ENCODE data around the gene EPB41L3.

Gene EPB41L3

DNA sequence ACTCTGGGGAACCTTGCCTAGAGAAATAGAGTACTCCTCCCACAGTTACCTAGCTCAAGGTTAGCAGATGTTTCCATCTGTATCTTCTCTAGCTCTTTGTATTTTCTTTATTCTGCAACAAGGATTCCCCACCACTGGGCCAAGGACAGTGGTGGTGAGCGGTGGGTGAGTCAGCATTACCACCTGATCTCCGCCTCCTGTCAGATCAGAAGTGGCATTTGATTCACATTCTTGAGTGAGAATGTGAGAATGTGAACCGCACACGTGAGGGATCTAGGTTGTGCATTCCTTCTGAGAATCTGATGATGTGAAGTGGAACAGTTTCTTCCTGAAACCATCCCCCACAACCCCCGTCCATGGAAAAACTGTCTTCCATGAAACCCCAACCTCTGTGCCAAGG, 9.0 kb downstream of the EPB41L3 start:
- no peak overlapping the region for H3K4me3 ChIP-seq (replicated peaks in 1 of 2; ENCODE audit: low read depth in 2 of 2, low read length in 2 of 2)
- TF ChIP-seq, protein P1, sequence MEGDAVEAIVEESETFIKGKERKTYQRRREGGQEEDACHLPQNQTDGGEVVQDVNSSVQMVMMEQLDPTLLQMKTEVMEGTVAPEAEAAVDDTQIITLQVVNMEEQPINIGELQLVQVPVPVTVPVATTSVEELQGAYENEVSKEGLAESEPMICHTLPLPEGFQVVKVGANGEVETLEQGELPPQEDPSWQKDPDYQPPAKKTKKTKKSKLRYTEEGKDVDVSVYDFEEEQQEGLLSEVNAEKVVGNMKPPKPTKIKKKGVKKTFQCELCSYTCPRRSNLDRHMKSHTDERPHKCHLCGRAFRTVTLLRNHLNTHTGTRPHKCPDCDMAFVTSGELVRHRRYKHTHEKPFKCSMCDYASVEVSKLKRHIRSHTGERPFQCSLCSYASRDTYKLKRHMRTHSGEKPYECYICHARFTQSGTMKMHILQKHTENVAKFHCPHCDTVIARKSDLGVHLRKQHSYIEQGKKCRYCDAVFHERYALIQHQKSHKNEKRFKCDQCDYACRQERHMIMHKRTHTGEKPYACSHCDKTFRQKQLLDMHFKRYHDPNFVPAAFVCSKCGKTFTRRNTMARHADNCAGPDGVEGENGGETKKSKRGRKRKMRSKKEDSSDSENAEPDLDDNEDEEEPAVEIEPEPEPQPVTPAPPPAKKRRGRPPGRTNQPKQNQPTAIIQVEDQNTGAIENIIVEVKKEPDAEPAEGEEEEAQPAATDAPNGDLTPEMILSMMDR (IDR thresholded peaks at IDR 0.05; ENCODE audit: low read depth, low read length): no peak

DNA sequence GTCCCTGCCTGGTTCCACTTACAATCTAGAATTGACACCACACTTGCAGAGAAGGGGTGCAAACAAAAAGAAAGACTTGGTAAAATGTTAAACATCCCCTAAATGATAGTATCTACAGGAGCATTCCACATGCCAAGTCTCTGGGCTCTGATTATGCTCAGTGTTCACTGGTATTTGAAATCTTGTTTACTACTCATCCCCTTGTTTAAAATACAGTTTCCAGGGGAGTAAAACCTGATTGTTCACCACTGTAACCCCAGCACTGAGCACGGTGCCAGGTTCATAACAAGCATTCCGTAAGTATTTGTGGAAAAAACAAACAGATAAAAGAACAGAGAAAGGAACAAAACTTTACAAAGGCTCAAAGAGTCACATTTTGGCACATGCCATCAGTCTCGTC, 11.7 kb downstream of the EPB41L3 start:
- DNase-seq (ENCODE audit: low read depth in 2 of 2): peak in 1 of 2 donors; percentile 17
- TF ChIP-seq, protein P1 (IDR thresholded peaks at IDR 0.05; ENCODE audit: low read depth, low read length): no peak
- H3K4me3 ChIP-seq (replicated peaks in 1 of 2; ENCODE audit: low read depth in 2 of 2, low read length in 2 of 2): no peak overlapping the region

More for the DNA sequence above, 9.0 kb downstream of the EPB41L3 start:
- DNase-seq (ENCODE audit: low read depth in 2 of 2): no peak

DNA sequence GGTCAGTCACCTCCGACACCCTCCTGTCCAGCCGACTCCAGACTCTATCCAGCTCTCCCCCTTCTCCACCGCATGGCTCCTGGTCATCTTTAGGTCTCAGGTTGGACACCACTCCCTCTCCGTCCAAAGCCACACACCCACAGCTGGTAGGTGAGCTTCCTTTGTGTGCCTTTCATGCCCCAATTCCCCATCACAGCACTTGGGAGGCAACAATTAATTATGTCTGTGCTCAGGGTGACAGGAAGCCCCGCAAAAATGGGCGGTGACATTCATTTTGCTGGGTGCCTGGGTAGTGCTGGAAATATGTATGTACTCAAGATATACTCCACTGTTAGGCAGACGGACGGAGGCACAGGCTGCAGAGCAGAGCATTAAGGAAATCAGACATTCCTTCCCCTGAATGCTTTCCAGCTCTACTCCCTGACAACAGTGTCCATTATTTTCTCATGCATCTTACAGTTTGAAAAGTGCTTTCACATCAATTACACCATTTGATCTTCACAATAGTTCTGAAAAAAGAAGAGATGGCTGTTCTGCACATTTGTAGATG, 13.1 kb downstream of the EPB41L3 start:
- TF ChIP-seq, protein P1 (IDR thresholded peaks at IDR 0.05; ENCODE audit: low read depth, low read length): no peak

DNA sequence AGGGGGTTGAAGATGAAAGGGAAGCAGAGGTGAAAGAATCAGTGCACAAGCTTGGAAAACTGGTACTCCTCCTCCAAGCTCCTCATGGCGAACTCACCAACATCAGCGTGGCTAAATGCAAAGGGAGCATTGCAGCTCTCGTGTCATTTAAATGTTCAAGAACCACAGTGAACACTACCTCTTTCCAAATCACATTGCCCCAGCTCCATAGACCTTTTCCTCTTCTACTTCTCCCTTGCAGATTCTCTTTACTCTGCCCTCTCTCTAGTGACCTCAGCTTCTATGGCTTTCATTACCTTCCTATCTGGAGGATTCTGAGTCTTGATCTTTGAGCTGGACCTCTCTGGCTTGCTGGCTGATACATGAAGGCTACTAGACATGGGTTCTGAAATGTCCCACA, 14.3 kb downstream of the EPB41L3 start:
- TF ChIP-seq, protein P1 (IDR thresholded peaks at IDR 0.05; ENCODE audit: low read depth, low read length): no peak
- H3K4me3 ChIP-seq (replicated peaks in 1 of 2; ENCODE audit: low read depth in 2 of 2, low read length in 2 of 2): no peak overlapping the region
- DNase-seq (ENCODE audit: low read depth in 2 of 2): no peak

More for the DNA sequence above, 13.1 kb downstream of the EPB41L3 start:
- no peak for DNase-seq (ENCODE audit: low read depth in 2 of 2)
- H3K4me3 ChIP-seq (replicated peaks in 1 of 2; ENCODE audit: low read depth in 2 of 2, low read length in 2 of 2): no peak overlapping the region

DNA sequence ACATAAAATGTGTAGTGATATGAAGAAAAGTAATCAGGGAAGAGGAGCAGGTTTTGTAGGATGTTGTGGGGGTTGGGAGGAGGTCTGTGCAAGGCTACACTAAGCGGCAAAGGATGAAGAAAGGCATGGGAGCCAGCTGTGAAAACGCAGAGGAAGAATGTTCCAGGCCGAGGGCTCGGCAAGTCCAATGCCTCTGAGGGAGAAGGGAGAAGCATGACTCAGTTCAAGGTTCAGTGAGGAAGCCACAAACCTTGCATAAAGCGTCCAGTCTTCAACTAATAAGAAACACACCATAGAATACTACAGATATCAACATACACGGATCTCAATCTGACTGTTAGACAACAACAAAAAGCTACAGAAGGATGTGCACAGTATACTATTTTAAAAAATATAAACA, 16.2 kb downstream of the EPB41L3 start:
- TF ChIP-seq, protein P1 (IDR thresholded peaks at IDR 0.05; ENCODE audit: low read depth, low read length): no peak
- DNase-seq (ENCODE audit: low read depth in 2 of 2): peak; percentile 81 to 82
- H3K4me3 ChIP-seq (replicated peaks in 1 of 2; ENCODE audit: low read depth in 2 of 2, low read length in 2 of 2): no peak overlapping the region

DNA sequence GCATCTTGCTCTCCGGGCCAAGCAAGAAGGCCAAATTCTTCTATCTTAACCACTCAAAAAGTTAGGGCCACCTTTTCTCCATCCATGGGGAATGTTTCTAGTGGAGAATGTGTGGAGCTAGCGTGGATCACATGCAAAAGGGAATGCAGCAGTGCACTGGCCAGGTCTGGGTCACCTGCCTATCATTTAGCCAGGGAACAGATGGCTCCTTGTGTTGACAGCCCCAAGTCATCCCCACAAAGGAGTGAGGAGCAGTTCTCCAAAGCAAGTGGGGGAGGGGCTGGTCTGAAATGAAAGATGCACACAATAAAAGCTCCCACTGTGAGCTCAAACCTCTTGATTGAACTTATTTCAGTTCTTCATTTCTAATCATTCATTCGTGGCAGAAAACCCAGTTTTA, 19.1 kb downstream of the EPB41L3 start:
- TF ChIP-seq, protein P1 (IDR thresholded peaks at IDR 0.05; ENCODE audit: low read depth, low read length): no peak
- DNase-seq (ENCODE audit: low read depth in 2 of 2): no peak
- no peak overlapping the region for H3K4me3 ChIP-seq (replicated peaks in 1 of 2; ENCODE audit: low read depth in 2 of 2, low read length in 2 of 2)

DNA sequence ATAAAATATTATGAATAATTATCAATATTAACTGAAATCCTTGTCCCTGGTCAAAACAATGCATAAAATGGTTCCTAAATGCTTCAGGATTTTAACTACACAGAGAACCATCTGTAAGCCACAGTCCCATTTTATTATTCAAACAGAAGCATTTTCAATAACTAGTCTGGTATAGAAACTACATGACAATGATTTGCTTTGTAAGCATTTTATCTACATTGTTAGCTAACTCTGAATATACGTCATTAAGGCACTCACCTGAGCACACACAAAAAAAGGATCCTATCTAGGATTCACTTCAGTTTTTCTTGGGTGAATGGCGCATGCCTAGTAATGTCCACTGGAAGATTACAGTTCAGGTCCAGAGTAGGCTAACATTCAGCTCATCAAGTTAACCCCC, 22.8 kb downstream of the EPB41L3 start:
- TF ChIP-seq, protein P1 (IDR thresholded peaks at IDR 0.05; ENCODE audit: low read depth, low read length): no peak
- DNase-seq (ENCODE audit: low read depth in 2 of 2): no peak
- no peak overlapping the region for H3K4me3 ChIP-seq (replicated peaks in 1 of 2; ENCODE audit: low read depth in 2 of 2, low read length in 2 of 2)
